ENCODE data around the gene SYNE3.

The SYNE3 gene

DNA sequence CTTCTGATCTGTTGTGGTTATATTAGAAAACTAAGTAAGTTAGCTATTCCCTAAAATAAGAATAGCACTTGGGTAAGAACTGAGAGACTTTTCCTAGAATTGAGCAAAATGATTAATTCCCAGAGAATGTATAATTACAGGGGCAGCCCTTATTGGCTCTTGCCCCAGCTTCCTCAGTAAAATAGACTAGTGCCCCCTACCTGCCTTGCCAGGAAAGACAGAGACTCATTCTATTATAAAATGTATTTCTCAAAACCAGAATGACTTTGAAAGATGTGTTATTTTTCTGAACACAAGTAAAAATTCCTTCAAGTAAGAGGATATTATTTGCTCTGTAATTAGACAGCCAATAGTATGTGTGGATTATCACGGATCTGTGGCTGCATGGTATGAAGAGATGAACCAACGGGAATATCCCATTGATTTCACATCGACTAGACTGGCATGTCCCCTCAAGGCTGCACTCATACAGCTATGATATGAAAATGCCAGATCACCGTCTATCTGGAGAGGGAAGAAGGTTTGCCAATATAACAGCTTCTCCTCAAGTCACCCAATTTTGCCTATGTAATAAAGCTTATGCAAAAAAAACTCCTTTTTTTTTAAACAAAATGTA lies 11.0 kb upstream of the SYNE3 start:
- peaks cover 17% of the 10 kb centered on the region for H3K79me2 ChIP-seq (ENCODE audit: control insufficient read depth, insufficient read depth, low read length)
- H3K4me1 ChIP-seq (ENCODE audit: control insufficient read depth, low read depth, low read length): no peaks in the 10 kb centered on the region
- H4K8ac ChIP-seq (ENCODE audit: low read depth, low read length): no peak overlapping the region
- no peak for DNase-seq
- no peak overlapping the region for H3K4me2 ChIP-seq (ENCODE audit: low read length)
- H3K18ac ChIP-seq (ENCODE audit: low read length): no peak overlapping the region
- no peak overlapping the region for H2BK15ac ChIP-seq (replicated peaks; ENCODE audit: low read depth)
- H3K36me3 ChIP-seq (ENCODE audit: control insufficient read depth, insufficient read depth, low read length): no peaks in the 10 kb centered on the region
- no peak overlapping the region for H3K4me3 ChIP-seq (ENCODE audit: low read length)
- no CpG with 5 or more reads among the region's 4 CpGs for WGBS (ENCODE audit: extremely low coverage, insufficient coverage, low lambda C conversion rate)
- no peak overlapping the region for H3K56ac ChIP-seq (ENCODE audit: low read length)
- no peak overlapping the region for H4K5ac ChIP-seq (ENCODE audit: low read length)
- H3K79me1 ChIP-seq (ENCODE audit: low read length): peaks cover 2% of the 10 kb centered on the region
- H3K4ac ChIP-seq (ENCODE audit: low read depth, low read length): no peak overlapping the region
- no peaks in the 10 kb centered on the region for H3K27me3 ChIP-seq (ENCODE audit: insufficient read depth, low read length, poor library complexity)
- H2BK5ac ChIP-seq (ENCODE audit: low read length): no peak overlapping the region
- no peak overlapping the region for H3K27ac ChIP-seq (ENCODE audit: low read depth, low read length)
- no peak overlapping the region for H3K23ac ChIP-seq (ENCODE audit: low read length)
- H3K9ac ChIP-seq (ENCODE audit: low read length): no peak overlapping the region
- no peak overlapping the region for H2AK5ac ChIP-seq (ENCODE audit: low read length)
- H2BK120ac ChIP-seq (ENCODE audit: low read depth, low read length): no peak overlapping the region

DNA sequence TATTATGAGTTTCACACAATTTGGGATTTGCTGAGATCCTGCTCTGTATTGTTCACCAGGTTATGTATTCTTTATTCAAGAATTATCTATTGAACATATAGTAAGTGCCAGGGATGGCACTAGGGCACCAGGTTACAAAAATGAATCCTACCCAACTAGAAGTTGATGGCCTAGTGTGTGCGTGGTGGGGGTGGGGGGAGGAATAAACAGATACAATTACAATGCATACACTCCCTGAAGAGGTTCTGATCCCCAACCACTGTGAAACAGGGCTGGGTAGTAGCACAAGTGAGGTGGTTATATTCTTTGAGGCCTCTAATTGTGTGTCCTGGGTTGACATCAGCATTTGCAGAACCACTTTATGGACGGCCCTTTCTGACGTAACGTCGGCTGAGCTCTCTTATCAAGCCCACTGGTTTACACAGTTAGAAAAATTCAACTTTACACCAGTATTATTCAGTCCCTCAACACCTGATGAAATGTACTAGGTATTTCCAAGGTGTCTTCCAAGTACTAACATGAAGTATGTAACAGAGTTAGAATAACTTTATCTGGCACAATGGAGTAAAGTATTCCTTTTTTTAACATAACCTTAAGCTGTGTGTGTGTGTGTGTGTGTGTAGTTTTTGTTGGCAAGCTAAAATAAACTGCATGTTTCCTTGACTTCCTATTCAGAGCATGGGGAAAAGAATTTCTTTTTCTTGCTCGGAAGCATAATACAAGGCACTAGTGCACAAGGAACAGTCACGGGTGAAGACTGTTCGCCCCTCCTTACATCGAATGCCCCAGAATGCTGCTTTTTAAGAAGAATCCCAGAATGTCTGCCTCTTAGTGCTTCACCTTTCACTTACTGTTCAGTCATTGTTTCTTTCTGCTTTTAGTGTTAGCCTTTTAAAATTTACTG lies 10.3 kb upstream of the SYNE3 start:
- no peak overlapping the region for H2BK120ac ChIP-seq (ENCODE audit: low read depth, low read length)
- H3K56ac ChIP-seq (ENCODE audit: low read length): no peak overlapping the region
- peaks cover 2% of the 10 kb centered on the region for H3K79me1 ChIP-seq (ENCODE audit: low read length)
- no peak overlapping the region for H3K4me2 ChIP-seq (ENCODE audit: low read length)
- no peak overlapping the region for H2BK15ac ChIP-seq (replicated peaks; ENCODE audit: low read depth)
- H4K8ac ChIP-seq (ENCODE audit: low read depth, low read length): no peak overlapping the region
- no peak overlapping the region for H3K18ac ChIP-seq (ENCODE audit: low read length)
- H3K36me3 ChIP-seq (ENCODE audit: control insufficient read depth, insufficient read depth, low read length): no peaks in the 10 kb centered on the region
- no peaks in the 10 kb centered on the region for H3K27me3 ChIP-seq (ENCODE audit: insufficient read depth, low read length, poor library complexity)
- no peak overlapping the region for H2BK5ac ChIP-seq (ENCODE audit: low read length)
- H3K27ac ChIP-seq (ENCODE audit: low read depth, low read length): no peak overlapping the region
- no peak overlapping the region for H3K23ac ChIP-seq (ENCODE audit: low read length)
- DNase-seq: no peak
- no peaks in the 10 kb centered on the region for H3K4me1 ChIP-seq (ENCODE audit: control insufficient read depth, low read depth, low read length)
- H3K79me2 ChIP-seq (ENCODE audit: control insufficient read depth, insufficient read depth, low read length): peaks cover 10% of the 10 kb centered on the region
- no peak overlapping the region for H3K4ac ChIP-seq (ENCODE audit: low read depth, low read length)
- no peak overlapping the region for H3K9ac ChIP-seq (ENCODE audit: low read length)
- H3K4me3 ChIP-seq (ENCODE audit: low read length): no peak overlapping the region
- WGBS (ENCODE audit: extremely low coverage, insufficient coverage, low lambda C conversion rate): no CpG with 5 or more reads among the region's 9 CpGs
- H4K5ac ChIP-seq (ENCODE audit: low read length): no peak overlapping the region
- no peak overlapping the region for H2AK5ac ChIP-seq (ENCODE audit: low read length)

DNA sequence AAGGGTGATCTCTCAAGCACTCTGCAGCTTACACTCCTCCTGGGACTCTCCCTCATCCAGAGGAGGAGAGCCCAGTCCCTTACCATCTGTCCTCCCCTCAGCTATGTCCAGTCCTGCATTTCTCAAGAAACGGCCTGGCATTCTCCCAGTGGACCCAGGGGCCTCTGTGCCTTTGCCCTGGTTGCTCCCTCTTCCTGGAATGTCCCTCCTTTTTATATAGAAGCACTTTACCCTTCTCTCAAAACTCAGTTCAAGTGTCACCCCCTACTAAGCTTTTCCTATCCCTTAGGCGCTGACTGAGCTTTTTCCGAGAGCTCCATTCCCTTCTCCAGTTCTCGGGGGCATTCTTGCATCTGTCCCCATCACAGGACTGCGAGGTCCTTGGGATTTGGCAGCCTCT lies 9.5 kb upstream of the SYNE3 start:
- Histone ChIP-seq H3K27ac (ENCODE audit: low read depth, low read length) (no peak overlapping the region), H3K79me2 (ENCODE audit: control insufficient read depth, insufficient read depth, low read length) (peaks cover 7% of the 10 kb centered on the region), H3K4ac (ENCODE audit: low read depth, low read length) (no peak overlapping the region), H3K79me1 (ENCODE audit: low read length) (peaks cover 2% of the 10 kb centered on the region), H4K5ac (ENCODE audit: low read length) (no peak overlapping the region), H3K4me2 (ENCODE audit: low read length) (no peak overlapping the region), H3K27me3 (ENCODE audit: insufficient read depth, low read length, poor library complexity) (no peaks in the 10 kb centered on the region), H3K18ac (ENCODE audit: low read length) (no peak overlapping the region), H3K4me1 (ENCODE audit: control insufficient read depth, low read depth, low read length) (no peaks in the 10 kb centered on the region), H4K8ac (ENCODE audit: low read depth, low read length) (no peak overlapping the region), H3K4me3 (ENCODE audit: low read length) (no peak overlapping the region), H3K36me3 (ENCODE audit: control insufficient read depth, insufficient read depth, low read length) (no peaks in the 10 kb centered on the region), H2BK120ac (ENCODE audit: low read depth, low read length) (no peak overlapping the region), H3K56ac (ENCODE audit: low read length) (no peak overlapping the region), H2BK5ac (ENCODE audit: low read length) (no peak overlapping the region), H2BK15ac (replicated peaks; ENCODE audit: low read depth) (no peak overlapping the region), H3K9ac (ENCODE audit: low read length) (no peak overlapping the region), H3K23ac (ENCODE audit: low read length) (no peak overlapping the region), H2AK5ac (ENCODE audit: low read length) (no peak overlapping the region)
- whole genome bisulfite sequencing (ENCODE audit: extremely low coverage, insufficient coverage, low lambda C conversion rate): no CpG with 5 or more reads among the region's 5 CpGs
- no peak for DNase-seq

DNA sequence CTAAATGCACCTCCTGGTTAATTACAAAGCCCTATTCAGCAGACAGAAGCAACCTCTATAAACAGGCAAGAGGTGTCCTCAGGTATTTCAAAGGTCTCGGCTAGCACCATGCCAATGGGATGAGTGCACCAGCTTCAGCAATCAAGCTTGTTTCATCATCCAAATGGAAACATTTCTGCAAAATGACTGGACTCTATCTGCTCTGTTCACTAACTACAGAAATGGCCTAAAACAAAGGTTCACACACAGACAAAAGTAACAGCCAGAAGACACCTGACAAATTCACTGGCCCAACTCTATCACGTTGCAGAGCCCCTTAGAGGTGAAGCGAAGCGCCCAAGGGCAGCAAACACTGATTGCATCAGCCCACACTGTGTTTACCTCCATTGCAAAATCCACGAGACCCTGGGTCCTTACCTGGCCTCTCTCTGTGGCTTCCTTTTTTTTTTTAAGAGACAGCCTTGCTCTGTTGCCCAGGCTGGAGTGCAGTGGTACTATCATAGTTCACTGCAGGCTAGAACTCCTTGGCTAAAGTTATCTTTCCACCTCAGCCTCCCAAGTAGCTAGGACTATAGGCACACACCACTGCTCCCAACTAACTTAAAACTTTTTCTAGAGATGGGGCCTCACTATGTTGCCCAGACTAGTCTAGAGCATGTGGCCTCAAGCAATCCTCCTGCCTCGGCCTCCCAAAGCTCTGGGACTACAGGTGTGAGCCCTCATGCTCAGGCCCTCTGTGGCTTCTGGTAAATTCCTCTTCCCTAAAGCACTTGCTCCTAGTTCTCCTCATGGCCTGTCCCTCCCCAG lies 8.5 kb upstream of the SYNE3 start:
- Histone ChIP-seq H4K8ac (ENCODE audit: low read depth, low read length) (no peak overlapping the region), H3K4ac (ENCODE audit: low read depth, low read length) (no peak overlapping the region), H3K79me2 (ENCODE audit: control insufficient read depth, insufficient read depth, low read length) (no peaks in the 10 kb centered on the region), H3K27ac (ENCODE audit: low read depth, low read length) (no peak overlapping the region), H2BK15ac (replicated peaks; ENCODE audit: low read depth) (no peak overlapping the region), H3K4me2 (ENCODE audit: low read length) (no peak overlapping the region), H3K36me3 (ENCODE audit: control insufficient read depth, insufficient read depth, low read length) (no peaks in the 10 kb centered on the region), H3K9ac (ENCODE audit: low read length) (no peak overlapping the region), H2AK5ac (ENCODE audit: low read length) (no peak overlapping the region), H3K56ac (ENCODE audit: low read length) (no peak overlapping the region), H3K79me1 (ENCODE audit: low read length) (no peaks in the 10 kb centered on the region), H3K18ac (ENCODE audit: low read length) (no peak overlapping the region), H3K4me3 (ENCODE audit: low read length) (no peak overlapping the region), H2BK5ac (ENCODE audit: low read length) (no peak overlapping the region), H3K4me1 (ENCODE audit: control insufficient read depth, low read depth, low read length) (no peaks in the 10 kb centered on the region), H3K27me3 (ENCODE audit: insufficient read depth, low read length, poor library complexity) (no peaks in the 10 kb centered on the region), H2BK120ac (ENCODE audit: low read depth, low read length) (no peak overlapping the region), H4K5ac (ENCODE audit: low read length) (no peak overlapping the region), H3K23ac (ENCODE audit: low read length) (no peak overlapping the region)
- no CpG with 5 or more reads among the region's 6 CpGs for WGBS (ENCODE audit: extremely low coverage, insufficient coverage, low lambda C conversion rate)
- peak; percentile 64 for DNase-seq

DNA sequence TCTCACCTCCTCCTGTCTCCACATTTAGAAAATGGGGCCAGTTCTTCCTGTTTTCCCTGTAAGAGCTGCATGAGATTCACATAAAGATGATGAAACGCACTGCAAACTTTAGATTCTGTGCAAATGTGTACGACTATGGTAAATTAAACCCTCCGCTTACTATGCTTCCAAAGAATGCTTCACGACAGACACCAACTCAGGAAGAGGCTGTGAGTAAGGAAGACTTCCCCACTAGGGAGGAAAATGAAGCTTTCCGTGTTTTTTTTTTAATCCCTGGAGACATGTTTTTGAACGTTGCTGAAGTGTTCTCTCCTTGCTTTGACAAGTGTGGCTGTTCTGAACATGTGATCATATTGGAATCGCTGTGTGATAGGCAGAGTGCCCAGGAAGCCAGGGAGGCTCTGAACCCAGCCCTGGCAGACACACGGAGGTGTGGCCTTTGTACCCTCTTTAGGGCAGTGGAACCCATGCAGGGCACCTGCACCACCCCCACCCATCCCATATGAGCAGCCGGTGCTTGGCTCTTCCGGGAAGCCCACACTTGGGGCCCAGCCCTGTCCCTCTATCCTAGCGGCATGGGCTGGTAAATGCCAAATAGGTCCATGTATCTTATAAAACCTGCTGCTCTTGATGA lies 7.5 kb upstream of the SYNE3 start:
- Histone ChIP-seq H2BK120ac (ENCODE audit: low read depth, low read length) (no peak overlapping the region), H3K79me2 (ENCODE audit: control insufficient read depth, insufficient read depth, low read length) (no peaks in the 10 kb centered on the region), H2AK5ac (ENCODE audit: low read length) (no peak overlapping the region), H3K4me1 (ENCODE audit: control insufficient read depth, low read depth, low read length) (no peaks in the 10 kb centered on the region), H3K4ac (ENCODE audit: low read depth, low read length) (no peak overlapping the region), H3K4me2 (ENCODE audit: low read length) (no peak overlapping the region), H2BK5ac (ENCODE audit: low read length) (no peak overlapping the region), H4K5ac (ENCODE audit: low read length) (no peak overlapping the region), H4K8ac (ENCODE audit: low read depth, low read length) (no peak overlapping the region), H2BK15ac (replicated peaks; ENCODE audit: low read depth) (no peak overlapping the region), H3K56ac (ENCODE audit: low read length) (no peak overlapping the region), H3K4me3 (ENCODE audit: low read length) (no peak overlapping the region), H3K79me1 (ENCODE audit: low read length) (no peaks in the 10 kb centered on the region), H3K27ac (ENCODE audit: low read depth, low read length) (peak overlapping the region; percentile 3), H3K36me3 (ENCODE audit: control insufficient read depth, insufficient read depth, low read length) (no peaks in the 10 kb centered on the region), H3K18ac (ENCODE audit: low read length) (no peak overlapping the region), H3K23ac (ENCODE audit: low read length) (no peak overlapping the region), H3K9ac (ENCODE audit: low read length) (no peak overlapping the region), H3K27me3 (ENCODE audit: insufficient read depth, low read length, poor library complexity) (no peaks in the 10 kb centered on the region)
- no peak for DNase-seq
- no CpG with 5 or more reads among the region's 11 CpGs for WGBS (ENCODE audit: extremely low coverage, insufficient coverage, low lambda C conversion rate)
